Right lobe of liver (tissue), 4 donors: ENCODE data around the gene MBD3L2.

Experiments used
- POLR2A ChIP-seq: fragments of 450-650 bp; IDR thresholded peaks from one replicate; pipeline ENCODE4 v1.6.1; 2017; ENCODE audit warnings: antibody characterized with exemption, mild to moderate bottlenecking
- TF ChIP-seq, protein P1 (sequence below), 4 donors: fragments of 200-600 bp in 3 of 4; fragments of 450-650 bp in 1 of 4; IDR thresholded peaks; one replicate each; pipeline versions ENCODE4 v1.5.1 to v1.8.0; 2016 to 2022; ENCODE audit warnings: antibody characterized with exemption in 4 of 4, mild to moderate bottlenecking in 2 of 4
- donor health status: DM: no; HTN: no; CAD: no.
- donor health status: DM: no; HTN: no; CAD: no.
- donor health status: DM: no; HTN: yes; CAD: no.

DNA sequence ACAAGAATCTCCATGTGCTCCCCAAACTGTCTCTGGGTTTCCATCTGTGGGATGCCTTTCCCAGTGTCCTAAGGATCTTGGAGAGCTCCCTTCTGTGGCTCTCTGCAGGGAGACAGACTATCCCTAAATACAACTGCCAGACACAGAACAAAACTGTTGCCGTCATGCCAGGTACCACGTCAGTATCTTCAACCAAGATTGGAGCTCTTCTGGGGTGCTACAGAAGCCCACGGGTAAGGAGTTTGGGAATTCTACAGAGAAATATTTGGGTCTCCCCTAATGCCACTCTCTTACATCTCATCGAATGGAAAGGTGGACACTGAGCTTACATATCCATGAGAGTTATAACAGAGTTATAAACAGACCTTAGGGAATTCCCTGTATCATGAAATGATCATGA lies 14.2 kb downstream of the MBD3L2 start:
- TF ChIP-seq, protein P1, sequence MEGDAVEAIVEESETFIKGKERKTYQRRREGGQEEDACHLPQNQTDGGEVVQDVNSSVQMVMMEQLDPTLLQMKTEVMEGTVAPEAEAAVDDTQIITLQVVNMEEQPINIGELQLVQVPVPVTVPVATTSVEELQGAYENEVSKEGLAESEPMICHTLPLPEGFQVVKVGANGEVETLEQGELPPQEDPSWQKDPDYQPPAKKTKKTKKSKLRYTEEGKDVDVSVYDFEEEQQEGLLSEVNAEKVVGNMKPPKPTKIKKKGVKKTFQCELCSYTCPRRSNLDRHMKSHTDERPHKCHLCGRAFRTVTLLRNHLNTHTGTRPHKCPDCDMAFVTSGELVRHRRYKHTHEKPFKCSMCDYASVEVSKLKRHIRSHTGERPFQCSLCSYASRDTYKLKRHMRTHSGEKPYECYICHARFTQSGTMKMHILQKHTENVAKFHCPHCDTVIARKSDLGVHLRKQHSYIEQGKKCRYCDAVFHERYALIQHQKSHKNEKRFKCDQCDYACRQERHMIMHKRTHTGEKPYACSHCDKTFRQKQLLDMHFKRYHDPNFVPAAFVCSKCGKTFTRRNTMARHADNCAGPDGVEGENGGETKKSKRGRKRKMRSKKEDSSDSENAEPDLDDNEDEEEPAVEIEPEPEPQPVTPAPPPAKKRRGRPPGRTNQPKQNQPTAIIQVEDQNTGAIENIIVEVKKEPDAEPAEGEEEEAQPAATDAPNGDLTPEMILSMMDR (IDR thresholded peaks at IDR 0.05), result no peak
- no peak for TF ChIP-seq POLR2A
